ENCODE data around the gene WASF1. TPM values are rescaled to one million over a fixed set of nuclear protein-coding genes. Genes with fewer than 3 reads are reported as not detected.

The WASF1 gene
- total and polyA plus RNA-seq, 2 experiments from 2014 or later: 27.4 to 30.5 TPM

DNA sequence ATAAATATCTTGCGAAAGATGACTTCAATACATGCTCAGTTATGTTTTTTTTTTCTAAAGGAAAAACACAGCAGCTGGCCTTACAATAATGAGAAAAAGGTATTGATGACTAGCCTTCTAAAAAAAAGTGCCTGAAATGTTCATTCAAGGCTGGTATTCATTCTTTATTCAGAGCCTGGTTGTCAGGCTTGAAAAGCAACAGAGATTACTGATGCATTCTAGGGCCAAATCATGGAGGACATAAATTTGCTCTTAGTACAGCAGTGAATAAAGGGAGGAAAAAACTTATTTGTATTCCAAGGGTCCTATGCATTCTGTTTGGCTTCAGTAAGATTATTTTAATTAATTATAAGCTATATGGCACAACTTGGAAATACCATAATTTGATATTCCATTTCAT, 83.5 kb downstream of the WASF1 start:
- Mint-ChIP-seq H3K4me1 (peaks cover 27% of the 10 kb centered on the region), H3K27ac (no peak overlapping the region), H3K4me3 (no peak overlapping the region), H3K36me3 (ENCODE audit: low read depth) (peaks cover 4% of the 10 kb centered on the region; the same call in 1 of the 3 replicates), H3K27me3 (ENCODE audit: insufficient read depth, low read depth, poor library complexity) (no peaks in the 10 kb centered on the region), H3K9me3 (no peaks in the 10 kb centered on the region)
- H3K4me3 ChIP-seq: no peak overlapping the region
- no peak overlapping the region for H3K27ac ChIP-seq (ENCODE audit: low read depth)
- H3K9me2 ChIP-seq (ENCODE audit: insufficient read depth): no peaks in the 10 kb centered on the region
- no peaks in the 10 kb centered on the region for H3K27me3 ChIP-seq (ENCODE audit: insufficient read depth)
- no peaks in the 10 kb centered on the region for H3K36me3 ChIP-seq (ENCODE audit: insufficient read depth)
- no peaks in the 10 kb centered on the region for H4K20me1 ChIP-seq (replicated peaks; ENCODE audit: insufficient read depth)
- no peaks in the 10 kb centered on the region for H3K79me2 ChIP-seq (replicated peaks; ENCODE audit: insufficient read depth)
- ATAC-seq: no peak
- no peak for DNase-seq (ENCODE audit: low spot score)
- TF ChIP-seq ZNF114 (CRISPR knock-in tag; IDR thresholded peaks at IDR 0.05) (no peak), EZH2 (IDR thresholded peaks at IDR 0.05; ENCODE audit: low read depth, unreplicated experiment) (no peak), CREB1 (CRISPR knock-in tag; IDR thresholded peaks at IDR 0.05; ENCODE audit: low read depth) (no peak), EZH2phosphoT487 (IDR thresholded peaks at IDR 0.05; ENCODE audit: unreplicated experiment) (no peak), POLR2AphosphoS5 (IDR thresholded peaks at IDR 0.05; ENCODE audit: low read depth) (no peak), ZNF331 (CRISPR knock-in tag; IDR thresholded peaks at IDR 0.05; ENCODE audit: low read depth) (no peak), JUNB (IDR thresholded peaks at IDR 0.05; ENCODE audit: unreplicated experiment) (no peak), STAT1 (IDR thresholded peaks at IDR 0.05; ENCODE audit: unreplicated experiment) (no peak), NANOG (IDR thresholded peaks at IDR 0.05; ENCODE audit: borderline replicate concordance) (no peak)
- TF ChIP-seq, protein P1, sequence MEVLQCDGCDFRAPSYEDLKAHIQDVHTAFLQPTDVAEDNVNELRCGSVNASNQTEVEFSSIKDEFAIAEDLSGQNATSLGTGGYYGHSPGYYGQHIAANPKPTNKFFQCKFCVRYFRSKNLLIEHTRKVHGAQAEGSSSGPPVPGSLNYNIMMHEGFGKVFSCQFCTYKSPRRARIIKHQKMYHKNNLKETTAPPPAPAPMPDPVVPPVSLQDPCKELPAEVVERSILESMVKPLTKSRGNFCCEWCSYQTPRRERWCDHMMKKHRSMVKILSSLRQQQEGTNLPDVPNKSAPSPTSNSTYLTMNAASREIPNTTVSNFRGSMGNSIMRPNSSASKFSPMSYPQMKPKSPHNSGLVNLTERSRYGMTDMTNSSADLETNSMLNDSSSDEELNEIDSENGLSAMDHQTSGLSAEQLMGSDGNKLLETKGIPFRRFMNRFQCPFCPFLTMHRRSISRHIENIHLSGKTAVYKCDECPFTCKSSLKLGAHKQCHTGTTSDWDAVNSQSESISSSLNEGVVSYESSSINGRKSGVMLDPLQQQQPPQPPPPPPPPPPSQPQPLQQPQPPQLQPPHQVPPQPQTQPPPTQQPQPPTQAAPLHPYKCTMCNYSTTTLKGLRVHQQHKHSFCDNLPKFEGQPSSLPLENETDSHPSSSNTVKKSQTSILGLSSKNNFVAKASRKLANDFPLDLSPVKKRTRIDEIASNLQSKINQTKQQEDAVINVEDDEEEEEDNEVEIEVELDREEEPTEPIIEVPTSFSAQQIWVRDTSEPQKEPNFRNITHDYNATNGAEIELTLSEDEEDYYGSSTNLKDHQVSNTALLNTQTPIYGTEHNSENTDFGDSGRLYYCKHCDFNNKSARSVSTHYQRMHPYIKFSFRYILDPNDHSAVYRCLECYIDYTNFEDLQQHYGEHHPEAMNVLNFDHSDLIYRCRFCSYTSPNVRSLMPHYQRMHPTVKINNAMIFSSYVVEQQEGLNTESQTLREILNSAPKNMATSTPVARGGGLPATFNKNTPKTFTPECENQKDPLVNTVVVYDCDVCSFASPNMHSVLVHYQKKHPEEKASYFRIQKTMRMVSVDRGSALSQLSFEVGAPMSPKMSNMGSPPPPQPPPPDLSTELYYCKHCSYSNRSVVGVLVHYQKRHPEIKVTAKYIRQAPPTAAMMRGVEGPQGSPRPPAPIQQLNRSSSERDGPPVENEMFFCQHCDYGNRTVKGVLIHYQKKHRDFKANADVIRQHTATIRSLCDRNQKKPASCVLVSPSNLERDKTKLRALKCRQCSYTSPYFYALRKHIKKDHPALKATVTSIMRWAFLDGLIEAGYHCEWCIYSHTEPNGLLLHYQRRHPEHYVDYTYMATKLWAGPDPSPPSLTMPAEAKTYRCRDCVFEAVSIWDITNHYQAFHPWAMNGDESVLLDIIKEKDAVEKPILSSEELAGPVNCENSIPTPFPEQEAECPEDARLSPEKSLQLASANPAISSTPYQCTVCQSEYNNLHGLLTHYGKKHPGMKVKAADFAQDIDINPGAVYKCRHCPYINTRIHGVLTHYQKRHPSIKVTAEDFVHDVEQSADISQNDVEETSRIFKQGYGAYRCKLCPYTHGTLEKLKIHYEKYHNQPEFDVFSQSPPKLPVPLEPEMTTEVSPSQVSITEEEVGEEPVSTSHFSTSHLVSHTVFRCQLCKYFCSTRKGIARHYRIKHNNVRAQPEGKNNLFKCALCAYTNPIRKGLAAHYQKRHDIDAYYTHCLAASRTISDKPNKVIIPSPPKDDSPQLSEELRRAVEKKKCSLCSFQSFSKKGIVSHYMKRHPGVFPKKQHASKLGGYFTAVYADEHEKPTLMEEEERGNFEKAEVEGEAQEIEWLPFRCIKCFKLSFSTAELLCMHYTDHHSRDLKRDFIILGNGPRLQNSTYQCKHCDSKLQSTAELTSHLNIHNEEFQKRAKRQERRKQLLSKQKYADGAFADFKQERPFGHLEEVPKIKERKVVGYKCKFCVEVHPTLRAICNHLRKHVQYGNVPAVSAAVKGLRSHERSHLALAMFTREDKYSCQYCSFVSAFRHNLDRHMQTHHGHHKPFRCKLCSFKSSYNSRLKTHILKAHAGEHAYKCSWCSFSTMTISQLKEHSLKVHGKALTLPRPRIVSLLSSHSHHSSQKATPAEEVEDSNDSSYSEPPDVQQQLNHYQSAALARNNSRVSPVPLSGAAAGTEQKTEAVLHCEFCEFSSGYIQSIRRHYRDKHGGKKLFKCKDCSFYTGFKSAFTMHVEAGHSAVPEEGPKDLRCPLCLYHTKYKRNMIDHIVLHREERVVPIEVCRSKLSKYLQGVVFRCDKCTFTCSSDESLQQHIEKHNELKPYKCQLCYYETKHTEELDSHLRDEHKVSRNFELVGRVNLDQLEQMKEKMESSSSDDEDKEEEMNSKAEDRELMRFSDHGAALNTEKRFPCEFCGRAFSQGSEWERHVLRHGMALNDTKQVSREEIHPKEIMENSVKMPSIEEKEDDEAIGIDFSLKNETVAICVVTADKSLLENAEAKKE (CRISPR knock-in tag; IDR thresholded peaks at IDR 0.05): no peak
- TF ChIP-seq, protein P2, sequence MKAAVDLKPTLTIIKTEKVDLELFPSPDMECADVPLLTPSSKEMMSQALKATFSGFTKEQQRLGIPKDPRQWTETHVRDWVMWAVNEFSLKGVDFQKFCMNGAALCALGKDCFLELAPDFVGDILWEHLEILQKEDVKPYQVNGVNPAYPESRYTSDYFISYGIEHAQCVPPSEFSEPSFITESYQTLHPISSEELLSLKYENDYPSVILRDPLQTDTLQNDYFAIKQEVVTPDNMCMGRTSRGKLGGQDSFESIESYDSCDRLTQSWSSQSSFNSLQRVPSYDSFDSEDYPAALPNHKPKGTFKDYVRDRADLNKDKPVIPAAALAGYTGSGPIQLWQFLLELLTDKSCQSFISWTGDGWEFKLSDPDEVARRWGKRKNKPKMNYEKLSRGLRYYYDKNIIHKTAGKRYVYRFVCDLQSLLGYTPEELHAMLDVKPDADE (IDR thresholded peaks at IDR 0.05): no peak
- TF ChIP-seq, protein P3, sequence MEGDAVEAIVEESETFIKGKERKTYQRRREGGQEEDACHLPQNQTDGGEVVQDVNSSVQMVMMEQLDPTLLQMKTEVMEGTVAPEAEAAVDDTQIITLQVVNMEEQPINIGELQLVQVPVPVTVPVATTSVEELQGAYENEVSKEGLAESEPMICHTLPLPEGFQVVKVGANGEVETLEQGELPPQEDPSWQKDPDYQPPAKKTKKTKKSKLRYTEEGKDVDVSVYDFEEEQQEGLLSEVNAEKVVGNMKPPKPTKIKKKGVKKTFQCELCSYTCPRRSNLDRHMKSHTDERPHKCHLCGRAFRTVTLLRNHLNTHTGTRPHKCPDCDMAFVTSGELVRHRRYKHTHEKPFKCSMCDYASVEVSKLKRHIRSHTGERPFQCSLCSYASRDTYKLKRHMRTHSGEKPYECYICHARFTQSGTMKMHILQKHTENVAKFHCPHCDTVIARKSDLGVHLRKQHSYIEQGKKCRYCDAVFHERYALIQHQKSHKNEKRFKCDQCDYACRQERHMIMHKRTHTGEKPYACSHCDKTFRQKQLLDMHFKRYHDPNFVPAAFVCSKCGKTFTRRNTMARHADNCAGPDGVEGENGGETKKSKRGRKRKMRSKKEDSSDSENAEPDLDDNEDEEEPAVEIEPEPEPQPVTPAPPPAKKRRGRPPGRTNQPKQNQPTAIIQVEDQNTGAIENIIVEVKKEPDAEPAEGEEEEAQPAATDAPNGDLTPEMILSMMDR (conservative IDR thresholded peaks at IDR 0.05; ENCODE audit: low read depth in 2 of 2): no peak
- TF ChIP-seq, protein P4, sequence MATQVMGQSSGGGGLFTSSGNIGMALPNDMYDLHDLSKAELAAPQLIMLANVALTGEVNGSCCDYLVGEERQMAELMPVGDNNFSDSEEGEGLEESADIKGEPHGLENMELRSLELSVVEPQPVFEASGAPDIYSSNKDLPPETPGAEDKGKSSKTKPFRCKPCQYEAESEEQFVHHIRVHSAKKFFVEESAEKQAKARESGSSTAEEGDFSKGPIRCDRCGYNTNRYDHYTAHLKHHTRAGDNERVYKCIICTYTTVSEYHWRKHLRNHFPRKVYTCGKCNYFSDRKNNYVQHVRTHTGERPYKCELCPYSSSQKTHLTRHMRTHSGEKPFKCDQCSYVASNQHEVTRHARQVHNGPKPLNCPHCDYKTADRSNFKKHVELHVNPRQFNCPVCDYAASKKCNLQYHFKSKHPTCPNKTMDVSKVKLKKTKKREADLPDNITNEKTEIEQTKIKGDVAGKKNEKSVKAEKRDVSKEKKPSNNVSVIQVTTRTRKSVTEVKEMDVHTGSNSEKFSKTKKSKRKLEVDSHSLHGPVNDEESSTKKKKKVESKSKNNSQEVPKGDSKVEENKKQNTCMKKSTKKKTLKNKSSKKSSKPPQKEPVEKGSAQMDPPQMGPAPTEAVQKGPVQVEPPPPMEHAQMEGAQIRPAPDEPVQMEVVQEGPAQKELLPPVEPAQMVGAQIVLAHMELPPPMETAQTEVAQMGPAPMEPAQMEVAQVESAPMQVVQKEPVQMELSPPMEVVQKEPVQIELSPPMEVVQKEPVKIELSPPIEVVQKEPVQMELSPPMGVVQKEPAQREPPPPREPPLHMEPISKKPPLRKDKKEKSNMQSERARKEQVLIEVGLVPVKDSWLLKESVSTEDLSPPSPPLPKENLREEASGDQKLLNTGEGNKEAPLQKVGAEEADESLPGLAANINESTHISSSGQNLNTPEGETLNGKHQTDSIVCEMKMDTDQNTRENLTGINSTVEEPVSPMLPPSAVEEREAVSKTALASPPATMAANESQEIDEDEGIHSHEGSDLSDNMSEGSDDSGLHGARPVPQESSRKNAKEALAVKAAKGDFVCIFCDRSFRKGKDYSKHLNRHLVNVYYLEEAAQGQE (IDR thresholded peaks at IDR 0.05; ENCODE audit: unreplicated experiment): no peak
- H3K4me1 ChIP-seq (ENCODE audit: insufficient read depth): peaks cover 22% of the 10 kb centered on the region
- H2AFZ ChIP-seq: no peak overlapping the region
- no peaks in the 10 kb centered on the region for H3F3A ChIP-seq (replicated peaks; ENCODE audit: low read depth)
- no peak overlapping the region for H3K4me2 ChIP-seq

All from GM23338 (cell line).